ENCODE data around the gene RAB36.

The RAB36 gene

GRCh38 chr22:23137905-23138561 is 7.2 kb upstream of the RAB36 start:
- in situ Hi-C loops (cut with HindIII; ENCODE audit: low pct_unique_long_range_greater_than_20kb, low sequenced_read_pairs): no loop called here

GRCh38 chr22:23138584-23139435 is 6.5 kb upstream of the RAB36 start:
- TF ChIP-seq JUND (IDR thresholded peaks at IDR 0.05; ENCODE audit: low read depth): no peak
- in situ Hi-C loops (cut with HindIII; ENCODE audit: low pct_unique_long_range_greater_than_20kb, low sequenced_read_pairs): no loop called here
- DNase-seq (ENCODE audit: low read depth in 1 of 2, low spot score in 1 of 2): no peak

More at GRCh38 chr22:23137905-23138561, 7.2 kb upstream of the RAB36 start:
- TF ChIP-seq JUND (IDR thresholded peaks at IDR 0.05; ENCODE audit: low read depth): no peak
- no peak for DNase-seq (ENCODE audit: low read depth in 1 of 2, low spot score in 1 of 2)

- DNase-seq (ENCODE audit: low read depth in 1 of 2, low spot score in 1 of 2): no peak
- in situ Hi-C loops (cut with HindIII; ENCODE audit: low pct_unique_long_range_greater_than_20kb, low sequenced_read_pairs): no loop called here
- no peak for TF ChIP-seq JUND (IDR thresholded peaks at IDR 0.05; ENCODE audit: low read depth)
Observed at GRCh38 chr22:23140385-23140784, 4.9 kb upstream of the RAB36 start.

- no peak for DNase-seq (ENCODE audit: low read depth in 1 of 2, low spot score in 1 of 2)
- no peak for TF ChIP-seq JUND (IDR thresholded peaks at IDR 0.05; ENCODE audit: low read depth)
- in situ Hi-C loops (cut with HindIII; ENCODE audit: low pct_unique_long_range_greater_than_20kb, low sequenced_read_pairs): no loop called here
Observed at GRCh38 chr22:23142546-23143105, 2.7 kb upstream of the RAB36 start.

GRCh38 chr22:23143119-23143518 is 2.2 kb upstream of the RAB36 start:
- DNase-seq (ENCODE audit: low read depth in 1 of 2, low spot score in 1 of 2): no peak
- no peak for TF ChIP-seq JUND (IDR thresholded peaks at IDR 0.05; ENCODE audit: low read depth)
- in situ Hi-C loops (cut with HindIII; ENCODE audit: low pct_unique_long_range_greater_than_20kb, low sequenced_read_pairs): no loop called here

GRCh38 chr22:23144432-23144831 is 845 bp upstream of the RAB36 start:
- no peak for DNase-seq (ENCODE audit: low read depth in 1 of 2, low spot score in 1 of 2)
- TF ChIP-seq JUND (IDR thresholded peaks at IDR 0.05; ENCODE audit: low read depth): no peak
- in situ Hi-C loops (cut with HindIII; ENCODE audit: low pct_unique_long_range_greater_than_20kb, low sequenced_read_pairs): no loop called here

- DNase-seq (ENCODE audit: low read depth in 1 of 2, low spot score in 1 of 2): no peak
- TF ChIP-seq JUND (IDR thresholded peaks at IDR 0.05; ENCODE audit: low read depth): no peak
- in situ Hi-C loops (cut with HindIII; ENCODE audit: low pct_unique_long_range_greater_than_20kb, low sequenced_read_pairs): no loop called here
Observed at GRCh38 chr22:23145878-23146470, 697 bp downstream of the RAB36 start.

- in situ Hi-C loops (cut with HindIII; ENCODE audit: low pct_unique_long_range_greater_than_20kb, low sequenced_read_pairs): no loop called here
- DNase-seq (ENCODE audit: low read depth in 1 of 2, low spot score in 1 of 2): no peak
- TF ChIP-seq JUND (IDR thresholded peaks at IDR 0.05; ENCODE audit: low read depth): no peak
Observed at GRCh38 chr22:23146478-23147205, 1.4 kb downstream of the RAB36 start.

- TF ChIP-seq JUND (IDR thresholded peaks at IDR 0.05; ENCODE audit: low read depth): no peak
- in situ Hi-C loops (cut with HindIII; ENCODE audit: low pct_unique_long_range_greater_than_20kb, low sequenced_read_pairs): no loop called here
- DNase-seq (ENCODE audit: low read depth in 1 of 2, low spot score in 1 of 2): peak; percentile 70 to 94
Observed at GRCh38 chr22:23147617-23148387, 2.5 kb downstream of the RAB36 start.

GRCh38 chr22:23149743-23150238 is 4.5 kb downstream of the RAB36 start:
- DNase-seq (ENCODE audit: low read depth in 1 of 2, low spot score in 1 of 2): no peak
- TF ChIP-seq JUND (IDR thresholded peaks at IDR 0.05; ENCODE audit: low read depth): no peak
- in situ Hi-C loops (cut with HindIII; ENCODE audit: low pct_unique_long_range_greater_than_20kb, low sequenced_read_pairs): no loop called here

- no peak for TF ChIP-seq JUND (IDR thresholded peaks at IDR 0.05; ENCODE audit: low read depth)
- in situ Hi-C loops (cut with HindIII; ENCODE audit: low pct_unique_long_range_greater_than_20kb, low sequenced_read_pairs): no loop called here
- DNase-seq (ENCODE audit: low read depth in 1 of 2, low spot score in 1 of 2): no peak
Observed at GRCh38 chr22:23150762-23151161, 5.5 kb downstream of the RAB36 start.
